BE2C (cell line): ENCODE data around the gene GCHFR.
A peak's percentile ranks its signal among the peaks of the same experiment; 100 is the strongest.

Experiments
- DNase-seq: peaks from one replicate; pipeline ENCODE4 v3.0.0-alpha.2; 2020
- H3K27me3 ChIP-seq: fragments of 250-450 bp; sonication (Bioruptor Pico); 2 replicates; pipeline ENCODE4 v1.5.1; 2020; ENCODE audit warnings: mild to moderate bottlenecking
- H3K36me3 ChIP-seq: fragments of 250-450 bp; sonication (Bioruptor Pico); 2 replicates; pipeline ENCODE4 v1.5.1; 2020; ENCODE audit warnings: mild to moderate bottlenecking
- H3K4me1 ChIP-seq: fragments of 250-450 bp; sonication (Bioruptor Pico); 2 replicates; pipeline ENCODE4 v1.5.1; 2020
- H3K4me3 ChIP-seq: 2 replicates; pipeline ENCODE4 v1.5.1; 2011; ENCODE audit warnings: low read depth, low read length
- H3K9me3 ChIP-seq: fragments of 250-450 bp; sonication (Bioruptor Pico); 2 replicates; pipeline ENCODE4 v1.5.1; 2020
- TF ChIP-seq, protein P1 (sequence below): IDR thresholded peaks from 2 replicates; pipeline ENCODE4 v1.5.1; 2012; ENCODE audit warnings: mild to moderate bottlenecking, low read depth, low read length

Gene GCHFR

DNA sequence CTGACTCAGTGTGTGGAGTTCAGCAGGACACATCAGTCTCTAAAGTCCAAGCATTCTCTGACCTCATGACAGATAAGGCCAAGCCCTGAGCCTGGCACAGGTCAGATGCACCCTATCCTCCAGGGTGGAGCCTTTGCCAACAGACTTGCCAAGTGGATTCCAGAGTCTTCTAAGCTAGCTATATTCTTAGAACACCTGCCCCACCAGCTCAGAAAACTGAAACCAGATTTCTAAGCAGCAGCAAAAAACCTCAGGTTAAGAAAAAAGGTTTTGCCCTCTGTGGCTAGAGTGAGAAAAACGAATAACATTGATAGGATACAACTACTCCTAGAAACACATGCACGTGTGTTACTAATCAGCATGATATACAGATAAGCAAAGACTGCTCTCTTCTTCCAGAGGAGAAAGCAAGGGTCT, 20.4 kb upstream of the GCHFR start:
- Histone ChIP-seq H3K4me1 (peaks cover 8% of the 10 kb centered on the region), H3K9me3 (no peaks in the 10 kb centered on the region), H3K27me3 (no peaks in the 10 kb centered on the region), H3K36me3 (peaks cover 68% of the 10 kb centered on the region), H3K4me3 (no peak overlapping the region)
- TF ChIP-seq, protein P1, sequence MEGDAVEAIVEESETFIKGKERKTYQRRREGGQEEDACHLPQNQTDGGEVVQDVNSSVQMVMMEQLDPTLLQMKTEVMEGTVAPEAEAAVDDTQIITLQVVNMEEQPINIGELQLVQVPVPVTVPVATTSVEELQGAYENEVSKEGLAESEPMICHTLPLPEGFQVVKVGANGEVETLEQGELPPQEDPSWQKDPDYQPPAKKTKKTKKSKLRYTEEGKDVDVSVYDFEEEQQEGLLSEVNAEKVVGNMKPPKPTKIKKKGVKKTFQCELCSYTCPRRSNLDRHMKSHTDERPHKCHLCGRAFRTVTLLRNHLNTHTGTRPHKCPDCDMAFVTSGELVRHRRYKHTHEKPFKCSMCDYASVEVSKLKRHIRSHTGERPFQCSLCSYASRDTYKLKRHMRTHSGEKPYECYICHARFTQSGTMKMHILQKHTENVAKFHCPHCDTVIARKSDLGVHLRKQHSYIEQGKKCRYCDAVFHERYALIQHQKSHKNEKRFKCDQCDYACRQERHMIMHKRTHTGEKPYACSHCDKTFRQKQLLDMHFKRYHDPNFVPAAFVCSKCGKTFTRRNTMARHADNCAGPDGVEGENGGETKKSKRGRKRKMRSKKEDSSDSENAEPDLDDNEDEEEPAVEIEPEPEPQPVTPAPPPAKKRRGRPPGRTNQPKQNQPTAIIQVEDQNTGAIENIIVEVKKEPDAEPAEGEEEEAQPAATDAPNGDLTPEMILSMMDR = no peak
- no peak for DNase-seq

DNA sequence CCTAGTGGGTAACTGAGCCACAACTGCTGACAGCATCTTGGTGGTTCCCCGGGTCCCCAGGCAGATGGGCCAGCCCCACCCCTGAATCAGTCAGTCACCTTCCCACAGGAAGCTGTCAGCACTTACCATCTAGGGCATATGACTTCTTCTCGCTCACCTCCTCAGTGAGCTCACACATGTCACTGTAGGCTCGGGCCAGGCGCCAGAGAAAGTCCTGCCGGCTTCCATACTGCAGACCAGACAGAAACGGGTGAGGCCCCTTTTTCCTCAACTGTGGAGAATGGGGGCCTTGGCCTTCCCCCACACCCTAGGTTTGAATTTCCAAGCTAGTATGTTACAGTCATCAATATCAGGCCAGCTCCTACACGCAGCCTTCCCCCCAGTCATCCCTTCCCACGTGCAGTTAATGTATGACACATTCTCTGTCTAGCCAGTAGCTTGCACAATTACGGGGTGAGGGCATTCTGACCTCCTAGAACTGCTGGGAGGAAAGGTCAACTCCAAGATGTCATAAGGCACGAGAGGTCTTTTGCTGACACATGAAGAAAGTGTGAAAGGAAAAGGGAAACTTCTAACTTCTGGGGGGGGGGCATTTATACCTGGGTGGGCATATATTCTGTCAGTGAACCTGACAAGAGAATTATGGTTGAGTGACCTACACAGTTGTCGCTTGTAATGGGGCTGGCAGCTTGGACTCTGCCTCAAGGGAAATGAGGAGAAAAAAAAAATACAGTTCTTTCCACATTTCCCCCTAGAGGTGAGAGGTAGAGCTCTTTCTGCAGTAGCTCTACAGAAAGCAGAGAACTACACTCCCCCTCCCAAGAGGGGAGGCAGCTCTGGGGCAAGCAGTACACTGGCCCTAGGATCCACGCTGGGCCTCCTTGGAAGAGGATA, 19.7 kb upstream of the GCHFR start:
- TF ChIP-seq, protein P1 = peak; percentile 11; the same call in 1 of the 2 replicates
- peaks cover 8% of the 10 kb centered on the region for H3K4me1 ChIP-seq
- peaks cover 64% of the 10 kb centered on the region for H3K36me3 ChIP-seq
- H3K9me3 ChIP-seq = no peaks in the 10 kb centered on the region
- H3K4me3 ChIP-seq = no peak overlapping the region
- no peaks in the 10 kb centered on the region for H3K27me3 ChIP-seq
- no peak for DNase-seq

DNA sequence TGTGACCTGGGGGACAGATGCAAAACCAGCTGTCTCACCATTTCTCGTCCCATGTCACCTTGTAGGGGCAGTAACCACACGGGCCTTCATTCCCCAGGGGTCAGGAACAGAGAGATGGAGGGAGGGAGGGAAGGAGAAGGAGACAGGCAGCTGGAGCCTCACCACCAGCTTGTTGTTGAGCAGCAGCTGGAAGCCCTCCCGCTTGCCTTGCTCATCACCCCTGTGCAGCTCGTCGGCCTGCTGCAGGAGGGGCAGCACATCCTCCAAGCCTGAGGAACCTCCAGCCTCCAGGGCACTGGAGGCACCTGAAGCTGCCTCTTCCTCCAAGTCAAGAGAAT, 19.1 kb upstream of the GCHFR start:
- Histone ChIP-seq H3K4me1 (peaks cover 8% of the 10 kb centered on the region), H3K4me3 (no peak overlapping the region), H3K9me3 (no peaks in the 10 kb centered on the region), H3K27me3 (no peaks in the 10 kb centered on the region), H3K36me3 (peaks cover 64% of the 10 kb centered on the region)
- TF ChIP-seq, protein P1 = no peak
- DNase-seq = no peak

DNA sequence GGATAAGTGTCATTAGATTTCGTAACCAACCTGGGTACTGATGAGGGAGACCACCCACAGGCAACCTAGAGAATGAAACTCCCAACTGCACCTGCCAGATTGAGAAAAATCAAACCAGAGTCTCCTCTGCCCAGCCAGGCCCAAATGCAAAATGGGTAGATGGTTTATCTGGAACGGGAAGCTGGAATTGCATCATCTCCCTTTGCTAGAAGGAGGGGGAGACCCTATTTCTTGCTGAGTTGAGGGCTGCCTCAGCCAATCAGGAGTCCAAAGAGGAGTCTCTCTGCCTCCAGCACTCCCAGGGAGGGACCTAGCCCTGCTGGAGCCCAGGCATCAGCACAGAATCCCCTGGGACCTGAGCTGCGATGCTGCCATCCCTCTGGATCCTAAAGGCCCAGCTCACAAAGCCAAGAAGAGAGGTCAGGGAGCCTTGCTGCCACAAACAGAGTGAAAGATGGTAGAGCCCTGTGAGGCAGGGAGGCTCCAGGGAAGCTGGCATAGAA, 16.9 kb upstream of the GCHFR start:
- Histone ChIP-seq H3K4me1 (peaks cover 8% of the 10 kb centered on the region), H3K9me3 (no peaks in the 10 kb centered on the region), H3K36me3 (peaks cover 68% of the 10 kb centered on the region), H3K4me3 (no peak overlapping the region), H3K27me3 (no peaks in the 10 kb centered on the region)
- DNase-seq = peak; percentile 85
- TF ChIP-seq, protein P1 = no peak

DNA sequence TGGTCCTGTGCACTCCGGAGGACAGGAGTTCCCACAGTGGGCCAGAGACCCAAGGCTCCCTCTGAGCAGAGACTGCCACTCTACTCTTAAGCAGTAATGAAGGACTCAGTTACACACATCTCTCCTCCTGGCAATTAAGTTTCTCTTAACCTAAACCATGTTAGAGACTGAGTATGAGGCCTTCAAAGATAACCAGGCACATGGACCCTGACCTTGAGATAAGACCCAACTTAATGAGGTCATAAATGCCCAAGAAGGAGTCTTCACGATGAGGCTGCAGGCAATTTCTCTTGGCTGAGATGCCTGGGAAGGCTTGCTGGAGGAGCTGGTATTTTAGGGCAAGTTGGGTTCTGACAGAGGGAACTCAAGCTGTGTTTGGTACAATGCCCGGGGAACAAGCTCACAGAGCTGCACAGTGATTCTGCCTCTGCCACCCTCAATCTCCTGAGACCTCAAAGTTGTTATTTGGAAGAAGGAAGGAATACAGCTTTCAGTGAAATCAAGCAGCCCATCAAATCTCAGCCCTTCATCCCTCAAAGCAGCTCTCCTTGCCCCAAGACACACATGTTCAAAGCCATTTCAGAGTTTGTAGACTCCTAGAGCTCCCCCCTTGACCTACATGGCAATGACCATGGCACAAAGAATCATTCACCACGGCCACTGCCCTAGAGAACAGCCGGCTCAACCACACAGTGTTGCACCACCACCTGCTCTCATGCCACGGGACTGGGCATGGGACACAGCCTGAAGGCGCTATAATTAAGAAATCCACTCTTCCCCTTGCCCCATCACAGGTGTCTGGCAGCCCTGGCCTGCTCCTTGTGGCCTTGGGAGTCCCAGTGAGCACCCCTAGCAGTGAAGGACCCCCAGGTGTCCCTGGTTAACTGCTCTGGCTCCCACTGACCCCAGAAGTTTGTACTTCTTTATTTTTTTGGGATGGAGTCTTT, 15.9 kb upstream of the GCHFR start:
- TF ChIP-seq, protein P1 = no peak
- no peaks in the 10 kb centered on the region for H3K9me3 ChIP-seq
- peaks cover 8% of the 10 kb centered on the region for H3K4me1 ChIP-seq
- no peaks in the 10 kb centered on the region for H3K27me3 ChIP-seq
- no peak for DNase-seq
- H3K36me3 ChIP-seq = peaks cover 60% of the 10 kb centered on the region
- no peak overlapping the region for H3K4me3 ChIP-seq
